ACC112 (cell line): Measurements from ENCODE around the gene P2RY10.

Source experiments
- H2AFZ ChIP-seq: fragments of 200-600 bp; sonication (generic); one replicate; pipeline ENCODE4 v1.6.0; 2017; ENCODE audit warnings: antibody characterized with exemption, low read length; ENCODE audit not compliant: unreplicated experiment
- H3K27ac ChIP-seq: fragments of 200-600 bp; sonication (generic); 2 replicates; pipeline ENCODE4 v1.5.1; 2014; ENCODE audit warnings: low read depth, mild to moderate bottlenecking, antibody characterized with exemption, low read length, moderate library complexity
- H3K27me3 ChIP-seq: fragments of 200-600 bp; sonication (generic); 2 replicates; pipeline ENCODE4 v1.6.1; 2014; ENCODE audit warnings: mild to moderate bottlenecking, antibody characterized with exemption, low read length, moderate library complexity, mixed read lengths; ENCODE audit not compliant: insufficient read depth
- H3K36me3 ChIP-seq: fragments of 200-600 bp; sonication (generic); 2 replicates; pipeline ENCODE4 v1.6.1; 2016; ENCODE audit warnings: mild to moderate bottlenecking, antibody characterized with exemption, low read length, moderate library complexity, mixed read lengths; ENCODE audit not compliant: insufficient read depth
- H3K4me1 ChIP-seq: fragments of 200-600 bp; sonication (generic); one replicate; pipeline ENCODE4 v1.6.1; 2016; ENCODE audit warnings: low read length, mixed read lengths; ENCODE audit not compliant: insufficient read depth, unreplicated experiment, control insufficient read depth
- H3K4me3 ChIP-seq: fragments of 200-600 bp; sonication (generic); 2 replicates; pipeline ENCODE4 v1.5.1; 2014; ENCODE audit warnings: mild to moderate bottlenecking, low read depth, low read length
- H3K79me2 ChIP-seq: fragments of 200-600 bp; sonication (generic); one replicate; pipeline ENCODE4 v1.6.0; 2016; ENCODE audit warnings: low read length; ENCODE audit not compliant: control insufficient read depth, unreplicated experiment, insufficient read depth

The P2RY10 gene

GRCh38 chrX:78945186-78945912 lies at the start of gene P2RY10:
Gene P2RY10, plus strand, starts transcription at chrX:78945391. Its CDS starts 15,130 bp downstream, at chrX:78960521.
- H3K4me1 ChIP-seq: no peaks in the 10 kb centered on the region
- H3K27ac ChIP-seq: no peak within 1 kb of the TSS
- H3K79me2 ChIP-seq: no peaks in the 10 kb centered on the region
- no peaks in the 10 kb centered on the region for H3K36me3 ChIP-seq
- H2AFZ ChIP-seq: no peak within 1 kb of the TSS
- H3K4me3 ChIP-seq: no peak within 1 kb of the TSS
- H3K27me3 ChIP-seq: no peaks in the 10 kb centered on the region

- H2AFZ ChIP-seq: no peak overlapping the region
These were observed 22.4 kb upstream of the P2RY10 start for GRCh38 chrX:78922754-78923153.

GRCh38 chrX:78923198-78924015 lies 21.8 kb upstream of the P2RY10 start:
- Histone ChIP-seq H3K27me3 (no peaks in the 10 kb centered on the region), H3K79me2 (no peaks in the 10 kb centered on the region), H3K36me3 (no peaks in the 10 kb centered on the region), H2AFZ (no peak overlapping the region), H3K4me3 (no peak overlapping the region), H3K27ac (no peak overlapping the region), H3K4me1 (no peaks in the 10 kb centered on the region)

More at GRCh38 chrX:78922754-78923153, 22.4 kb upstream of the P2RY10 start:
- Histone ChIP-seq H3K36me3 (no peaks in the 10 kb centered on the region), H3K79me2 (no peaks in the 10 kb centered on the region), H3K27me3 (no peaks in the 10 kb centered on the region), H3K4me1 (no peaks in the 10 kb centered on the region), H3K27ac (no peak overlapping the region), H3K4me3 (no peak overlapping the region)

- Histone ChIP-seq H3K27me3 (no peaks in the 10 kb centered on the region), H3K4me3 (no peak overlapping the region), H3K79me2 (no peaks in the 10 kb centered on the region), H3K27ac (no peak overlapping the region), H3K36me3 (no peaks in the 10 kb centered on the region), H2AFZ (no peak overlapping the region), H3K4me1 (no peaks in the 10 kb centered on the region)
These were observed 13.4 kb upstream of the P2RY10 start for GRCh38 chrX:78931814-78932213.

- H3K27me3 ChIP-seq: no peaks in the 10 kb centered on the region
- H3K79me2 ChIP-seq: no peaks in the 10 kb centered on the region
- no peak overlapping the region for H2AFZ ChIP-seq
- H3K4me3 ChIP-seq: no peak overlapping the region
- H3K4me1 ChIP-seq: no peaks in the 10 kb centered on the region
- no peak overlapping the region for H3K27ac ChIP-seq
- H3K36me3 ChIP-seq: no peaks in the 10 kb centered on the region
These were observed 10.3 kb upstream of the P2RY10 start for GRCh38 chrX:78934866-78935265.

GRCh38 chrX:78944351-78944750 lies 840 bp upstream of the P2RY10 start:
- Histone ChIP-seq H3K27me3 (no peaks in the 10 kb centered on the region), H3K36me3 (no peaks in the 10 kb centered on the region), H3K4me1 (no peaks in the 10 kb centered on the region), H2AFZ (no peak overlapping the region), H3K4me3 (no peak overlapping the region), H3K79me2 (no peaks in the 10 kb centered on the region), H3K27ac (no peak overlapping the region)

- no peaks in the 10 kb centered on the region for H3K36me3 ChIP-seq
- H3K27me3 ChIP-seq: no peaks in the 10 kb centered on the region
- H3K4me3 ChIP-seq: no peak overlapping the region
- no peak overlapping the region for H2AFZ ChIP-seq
- H3K79me2 ChIP-seq: no peaks in the 10 kb centered on the region
- H3K27ac ChIP-seq: no peak overlapping the region
- H3K4me1 ChIP-seq: no peaks in the 10 kb centered on the region
These were observed 1.2 kb downstream of the P2RY10 start for GRCh38 chrX:78946178-78946931.

- Histone ChIP-seq H3K79me2 (no peaks in the 10 kb centered on the region), H3K4me1 (no peaks in the 10 kb centered on the region), H3K27ac (no peak overlapping the region), H3K27me3 (no peaks in the 10 kb centered on the region), H2AFZ (no peak overlapping the region), H3K4me3 (no peak overlapping the region), H3K36me3 (no peaks in the 10 kb centered on the region)
These were observed 5.0 kb downstream of the P2RY10 start for GRCh38 chrX:78950009-78950835.

GRCh38 chrX:78957049-78957767 lies 12.0 kb downstream of the P2RY10 start:
- Histone ChIP-seq H3K4me1 (no peaks in the 10 kb centered on the region), H3K27me3 (no peaks in the 10 kb centered on the region), H3K4me3 (no peak overlapping the region), H3K27ac (no peak overlapping the region), H3K79me2 (no peaks in the 10 kb centered on the region), H3K36me3 (no peaks in the 10 kb centered on the region), H2AFZ (no peak overlapping the region)
